Subcutaneous adipose tissue (tissue), 4 donors: Measurements from ENCODE around the gene OR2L13. TPM values are rescaled to one million over a fixed set of nuclear protein-coding genes. Genes with fewer than 3 reads are reported as not detected.

Source experiments
- total RNA-seq, 4 donors: library from RNA; depleted of rRNA; stranded (reverse); fragments of >200 nt; gene quantifications; one replicate each; pipeline ENCODE4 v1.1.0, GENCODE V29; 2016
- TF ChIP-seq, protein P1 (sequence below): fragments of 450-650 bp; IDR thresholded peaks from one replicate; pipeline ENCODE4 v1.5.1; 2016; ENCODE audit warnings: low read depth, mild to moderate bottlenecking, control low read depth, antibody characterized with exemption, moderate library complexity

Gene OR2L13, protein sequence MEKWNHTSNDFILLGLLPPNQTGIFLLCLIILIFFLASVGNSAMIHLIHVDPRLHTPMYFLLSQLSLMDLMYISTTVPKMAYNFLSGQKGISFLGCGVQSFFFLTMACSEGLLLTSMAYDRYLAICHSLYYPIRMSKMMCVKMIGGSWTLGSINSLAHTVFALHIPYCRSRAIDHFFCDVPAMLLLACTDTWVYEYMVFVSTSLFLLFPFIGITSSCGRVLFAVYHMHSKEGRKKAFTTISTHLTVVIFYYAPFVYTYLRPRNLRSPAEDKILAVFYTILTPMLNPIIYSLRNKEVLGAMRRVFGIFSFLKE
- not detected for total RNA-seq

DNA sequence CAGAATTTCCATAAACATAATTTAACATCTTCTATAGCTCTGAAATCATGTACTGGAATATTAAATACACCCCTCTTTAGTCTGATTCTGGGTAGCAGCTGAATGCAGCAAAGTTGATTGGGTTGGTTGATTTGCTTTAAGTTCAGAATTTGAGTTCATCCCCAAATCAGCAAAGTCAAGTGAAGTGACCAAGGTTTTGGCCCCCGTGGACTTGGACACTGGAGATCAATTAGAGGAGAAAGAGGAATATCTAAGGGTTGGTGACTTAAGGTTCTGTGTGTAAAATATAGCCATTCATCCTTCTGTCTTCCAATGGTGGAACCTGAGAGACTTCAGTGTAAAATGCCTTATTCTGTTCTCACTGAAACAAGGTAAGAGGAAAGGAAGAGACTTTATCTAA is at the start of gene OR2L13:
OR2L13 (plus strand) TSS at position 301 of the 400 bp plus-strand sequence. CDS start 4,192 bp downstream, outside the sequence.
- TF ChIP-seq, protein P1, sequence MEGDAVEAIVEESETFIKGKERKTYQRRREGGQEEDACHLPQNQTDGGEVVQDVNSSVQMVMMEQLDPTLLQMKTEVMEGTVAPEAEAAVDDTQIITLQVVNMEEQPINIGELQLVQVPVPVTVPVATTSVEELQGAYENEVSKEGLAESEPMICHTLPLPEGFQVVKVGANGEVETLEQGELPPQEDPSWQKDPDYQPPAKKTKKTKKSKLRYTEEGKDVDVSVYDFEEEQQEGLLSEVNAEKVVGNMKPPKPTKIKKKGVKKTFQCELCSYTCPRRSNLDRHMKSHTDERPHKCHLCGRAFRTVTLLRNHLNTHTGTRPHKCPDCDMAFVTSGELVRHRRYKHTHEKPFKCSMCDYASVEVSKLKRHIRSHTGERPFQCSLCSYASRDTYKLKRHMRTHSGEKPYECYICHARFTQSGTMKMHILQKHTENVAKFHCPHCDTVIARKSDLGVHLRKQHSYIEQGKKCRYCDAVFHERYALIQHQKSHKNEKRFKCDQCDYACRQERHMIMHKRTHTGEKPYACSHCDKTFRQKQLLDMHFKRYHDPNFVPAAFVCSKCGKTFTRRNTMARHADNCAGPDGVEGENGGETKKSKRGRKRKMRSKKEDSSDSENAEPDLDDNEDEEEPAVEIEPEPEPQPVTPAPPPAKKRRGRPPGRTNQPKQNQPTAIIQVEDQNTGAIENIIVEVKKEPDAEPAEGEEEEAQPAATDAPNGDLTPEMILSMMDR: no peak

DNA sequence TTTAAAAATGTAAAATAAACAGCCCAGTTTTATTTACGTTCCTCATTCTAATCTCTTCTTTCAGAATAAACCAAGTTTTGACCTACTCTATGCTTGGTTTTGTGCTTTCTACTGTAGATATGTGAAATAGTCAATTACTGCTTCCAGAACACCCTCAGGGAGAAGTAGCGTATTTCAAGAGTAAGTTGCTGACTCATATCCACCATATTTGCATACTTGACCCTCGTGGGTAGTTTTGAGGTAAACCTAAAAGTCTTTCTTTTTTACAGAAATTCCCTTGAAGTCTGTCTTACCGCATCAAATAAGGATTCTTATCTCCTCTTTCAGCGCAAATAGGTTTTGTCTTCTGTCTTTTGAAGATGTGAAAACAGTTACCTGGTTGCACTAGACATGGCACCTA is 49.8 kb upstream of the OR2L13 start:
- TF ChIP-seq, protein P1: no peak

DNA sequence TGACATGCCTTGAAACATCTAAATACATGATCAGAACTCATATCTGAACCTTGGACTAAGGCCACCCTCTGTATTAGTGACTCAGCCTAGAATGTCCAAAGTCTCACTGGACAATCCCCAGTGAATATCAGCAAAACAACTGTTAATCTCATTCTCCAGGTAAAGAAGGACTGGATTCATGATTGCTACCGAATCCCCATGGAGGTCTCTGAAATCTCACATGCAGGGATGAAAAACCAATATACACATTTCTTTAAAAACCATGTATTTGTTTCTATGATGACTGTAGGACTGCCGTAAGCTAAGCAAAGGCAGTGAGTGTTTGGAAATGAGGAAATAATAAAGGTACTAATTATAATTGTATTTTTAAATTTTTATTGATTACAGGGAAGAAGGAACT is 48.4 kb upstream of the OR2L13 start, which contains the start of gene OR2L3:
OR2L3 (plus strand) TSS at position 301 of the 400 bp plus-strand sequence. CDS start 13,846 bp downstream, outside the sequence.
- TF ChIP-seq, protein P1: no peak

DNA sequence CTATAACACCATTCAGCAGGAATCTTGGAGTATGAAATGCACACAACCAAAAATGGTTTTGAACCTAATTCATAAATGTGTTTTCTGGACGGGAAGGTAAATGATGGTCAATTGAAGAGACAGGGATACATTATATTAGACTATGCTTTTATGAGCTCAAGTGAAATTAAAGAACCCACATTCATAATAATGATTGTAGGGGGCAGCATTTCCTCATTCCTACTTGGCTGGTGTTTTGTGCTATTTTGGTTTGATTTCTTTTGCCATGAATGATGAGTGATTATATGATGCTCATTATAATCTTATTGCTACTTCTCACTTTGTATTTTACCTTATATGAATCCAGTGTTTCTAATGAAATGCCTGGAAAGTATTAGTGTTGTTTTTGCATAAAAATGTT is 48.0 kb upstream of the OR2L13 start:
- TF ChIP-seq, protein P1: no peak

DNA sequence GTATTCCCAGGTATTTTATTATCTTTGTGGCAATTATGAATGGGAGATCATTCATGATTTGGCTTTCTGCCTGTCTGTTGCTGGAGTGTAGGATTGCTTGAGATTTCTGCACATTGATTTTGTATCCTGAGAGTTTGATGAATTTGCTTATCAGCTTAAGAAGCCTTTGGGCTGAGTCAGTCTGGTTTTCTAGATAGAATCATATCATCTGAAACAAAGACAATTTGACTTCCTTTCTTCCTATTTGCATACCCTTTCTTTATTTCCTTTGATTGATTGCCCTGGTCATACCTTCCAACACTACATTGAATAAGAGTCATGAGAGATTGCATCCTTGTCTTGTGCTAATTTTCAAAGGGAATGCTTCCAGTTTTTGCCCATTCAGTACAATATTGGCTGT is 40.3 kb upstream of the OR2L13 start:
- TF ChIP-seq, protein P1: no peak

DNA sequence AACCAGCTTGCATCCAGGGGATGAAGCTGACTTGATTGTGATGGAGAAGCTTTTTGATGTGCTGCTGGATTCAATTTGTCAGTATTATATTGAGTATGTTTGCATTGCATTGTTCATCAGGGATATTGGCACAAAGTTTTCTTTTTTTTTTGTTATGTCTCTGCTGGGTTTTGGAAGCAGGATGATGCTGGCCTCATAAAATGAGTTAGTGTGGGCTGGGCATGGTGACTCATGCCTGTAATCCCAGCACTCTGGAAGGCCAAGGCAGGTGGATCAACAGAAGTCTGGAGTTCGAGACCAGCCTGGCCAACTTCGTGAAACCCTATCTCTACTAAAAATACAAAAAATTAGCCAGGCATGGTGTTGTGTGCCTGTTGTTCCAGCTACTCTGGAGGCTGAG is 39.7 kb upstream of the OR2L13 start:
- TF ChIP-seq, protein P1: no peak

DNA sequence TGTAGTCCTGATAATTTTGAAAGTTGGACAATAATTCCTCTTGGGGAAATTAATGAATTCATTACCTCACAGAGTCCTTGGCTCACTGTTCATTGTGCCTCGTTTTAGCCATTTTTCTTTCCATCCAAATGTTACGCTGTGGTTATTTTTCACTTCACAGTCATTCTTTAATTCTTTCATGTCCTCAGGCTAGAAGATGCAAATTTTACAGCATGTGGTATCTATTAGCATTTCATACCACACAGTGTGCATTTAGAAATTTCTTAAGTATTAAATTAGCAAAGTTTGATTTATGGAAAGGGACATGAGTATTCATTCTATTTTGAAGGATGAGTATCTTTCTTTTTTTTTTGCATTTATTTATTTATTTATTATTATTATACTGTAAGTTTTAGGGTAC is 29.9 kb upstream of the OR2L13 start:
- TF ChIP-seq, protein P1: no peak
